ENCODE measurements around the gene RTL3. TPM values are rescaled to one million over a fixed set of nuclear protein-coding genes. Genes with fewer than 3 reads are reported as not detected.
"Not testable (repeated sequence)": the region's sequence is repeated elsewhere in the genome, so short reads cannot be mapped to it uniquely, and the experiment has no call there.

RTL3 gene
- total RNA-seq, 2 experiments from 2014 or later, result not detected

DNA sequence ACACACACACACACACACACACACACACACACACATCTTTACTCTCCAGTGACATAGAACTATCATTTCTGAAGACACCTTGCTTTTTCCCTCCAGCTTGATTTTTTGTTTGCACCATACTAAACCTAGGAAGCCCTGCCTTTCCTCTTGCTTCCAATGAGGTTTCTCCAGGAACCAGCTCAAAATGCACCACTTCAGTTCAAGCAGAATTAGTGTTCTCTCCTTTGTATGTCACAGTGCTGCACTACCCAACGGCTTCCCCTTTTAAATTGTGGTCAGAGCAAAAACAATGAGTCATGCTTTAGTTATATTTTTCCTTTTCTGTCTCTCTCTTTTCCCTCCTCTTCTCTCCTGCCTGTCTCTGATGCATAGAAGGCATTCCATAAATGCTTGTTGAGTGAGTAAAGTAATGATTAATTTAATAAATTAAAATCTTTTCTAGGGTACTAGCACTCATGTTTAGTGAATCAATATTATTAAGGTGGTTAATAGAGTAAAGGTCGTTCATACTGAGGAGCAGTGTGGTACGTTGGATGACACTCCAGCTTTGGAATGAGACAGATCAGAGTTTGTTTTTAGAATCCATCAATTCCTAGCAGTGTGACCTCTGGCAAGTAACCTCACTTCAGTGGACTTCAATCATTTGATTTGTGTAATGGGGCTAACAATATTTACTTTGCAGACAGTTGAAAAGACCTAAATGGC is 5.9 kb downstream of the RTL3 start:
- Mint-ChIP-seq H3K4me3 (peak overlapping the region; percentile 67), H3K4me1 (peaks cover 43% of the 10 kb centered on the region), H3K9me3 (peaks cover under 1% of the 10 kb centered on the region), H3K27ac (peak overlapping the region; percentile 88), H3K36me3 (ENCODE audit: low read depth) (peaks cover 7% of the 10 kb centered on the region), H3K27me3 (no peaks in the 10 kb centered on the region)
- ChIA-PET CTCF (no interaction called here), POLR2A (interaction anchor here (0.7 to 1.0 kb wide), 2 partner anchors 57 to 140 kb away, joined by 3 read pairs; no protein-coding TSS in a partner anchor)
- no peak for DNase-seq

DNA sequence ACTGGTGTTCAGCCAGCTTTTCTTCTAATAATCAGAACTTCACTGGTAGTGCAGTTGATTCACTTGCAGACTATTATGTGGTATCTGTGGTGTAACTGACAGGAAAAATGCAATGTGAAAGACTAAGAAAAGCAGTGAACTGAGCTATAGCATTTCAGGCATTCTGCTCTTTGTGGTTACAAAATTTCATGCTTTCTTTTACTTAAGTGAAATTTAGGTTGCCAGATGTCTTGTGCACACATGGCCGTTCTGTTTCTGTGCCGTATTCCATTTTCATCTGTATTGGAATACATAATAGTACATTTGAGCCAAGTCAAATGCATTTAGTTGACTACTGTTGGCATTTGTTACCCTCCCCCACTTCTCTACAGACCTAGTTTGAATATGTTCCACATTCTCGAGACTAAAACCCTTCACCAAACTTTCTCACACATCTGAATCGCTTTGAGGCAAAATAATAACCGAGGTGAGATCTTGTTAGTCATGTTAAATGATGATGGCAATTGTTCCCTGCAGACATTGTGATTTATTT is 8.2 kb downstream of the RTL3 start:
- DNase-seq, result no peak
- POLR2A ChIA-PET, result interaction anchor here (1.1 to 1.2 kb wide), 2 partner anchors 8 to 295 kb away, joined by 5 to 7 read pairs; partner anchors contain the start of genes P2RY10 and RTL3
- peak overlapping the region; percentile 56 for H3K4me3 Mint-ChIP-seq
- CTCF ChIA-PET, result no interaction called here
- H3K27ac Mint-ChIP-seq, result peak overlapping the region; percentile 80
- H3K9me3 Mint-ChIP-seq, result peaks cover 16% of the 10 kb centered on the region
- peaks cover 50% of the 10 kb centered on the region for H3K4me1 Mint-ChIP-seq
- H3K36me3 Mint-ChIP-seq (ENCODE audit: low read depth), result peaks cover 26% of the 10 kb centered on the region
- no peaks in the 10 kb centered on the region for H3K27me3 Mint-ChIP-seq

DNA sequence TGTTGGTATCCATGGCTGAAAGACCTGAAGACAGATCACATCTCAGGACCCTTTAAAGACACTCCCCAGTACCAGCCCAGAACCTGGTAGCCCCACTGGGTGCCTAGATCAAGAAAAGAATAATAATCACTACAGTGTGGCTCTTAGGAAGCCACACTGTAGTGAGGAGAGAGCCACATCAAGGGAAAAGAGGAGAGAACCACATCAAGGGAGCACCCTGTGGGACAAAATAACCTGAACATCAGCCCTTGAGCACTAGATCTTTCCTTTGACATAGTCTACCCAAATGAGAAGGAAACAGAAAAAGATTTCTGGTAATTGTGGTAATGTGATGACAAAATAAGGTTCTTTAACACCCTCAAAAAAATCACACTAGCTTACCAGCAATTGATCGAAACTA is 15.3 kb downstream of the RTL3 start:
- no peak overlapping the region for H3K27ac Mint-ChIP-seq
- CTCF ChIA-PET, result no interaction called here
- H3K27me3 Mint-ChIP-seq, result no peaks in the 10 kb centered on the region
- no peak overlapping the region for H3K4me3 Mint-ChIP-seq
- H3K36me3 Mint-ChIP-seq (ENCODE audit: low read depth), result peaks cover 41% of the 10 kb centered on the region
- DNase-seq, result no peak
- H3K4me1 Mint-ChIP-seq, result peaks cover 20% of the 10 kb centered on the region
- POLR2A ChIA-PET, result no interaction called here
- H3K9me3 Mint-ChIP-seq, result peaks cover 34% of the 10 kb centered on the region

DNA sequence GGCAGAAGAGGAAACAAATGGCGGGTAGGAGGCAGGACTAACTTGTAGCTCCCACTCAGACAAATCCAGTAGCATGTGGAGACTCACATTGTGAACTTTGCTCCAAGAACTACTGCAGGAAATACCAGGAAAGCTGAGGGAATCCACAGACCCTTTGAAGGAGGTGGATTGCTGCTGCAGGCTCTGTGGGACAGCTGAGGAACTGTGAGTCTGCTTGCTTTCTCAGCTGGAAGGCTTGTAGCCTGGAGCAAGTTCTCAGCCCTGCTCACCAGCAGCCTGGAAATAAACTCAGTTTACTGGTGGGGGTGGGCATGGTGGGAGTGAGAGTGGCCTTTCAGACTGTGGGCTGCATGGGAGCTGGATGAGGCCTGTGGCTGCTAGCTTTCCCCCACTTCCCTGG is 16.0 kb downstream of the RTL3 start:
- DNase-seq, result no peak
- Mint-ChIP-seq H3K9me3 (peaks cover 35% of the 10 kb centered on the region), H3K4me3 (no peak overlapping the region), H3K4me1 (peaks cover 20% of the 10 kb centered on the region), H3K27ac (no peak overlapping the region), H3K36me3 (ENCODE audit: low read depth) (peaks cover 39% of the 10 kb centered on the region), H3K27me3 (no peaks in the 10 kb centered on the region)
- CTCF ChIA-PET, result no interaction called here
- POLR2A ChIA-PET, result no interaction called here

DNA sequence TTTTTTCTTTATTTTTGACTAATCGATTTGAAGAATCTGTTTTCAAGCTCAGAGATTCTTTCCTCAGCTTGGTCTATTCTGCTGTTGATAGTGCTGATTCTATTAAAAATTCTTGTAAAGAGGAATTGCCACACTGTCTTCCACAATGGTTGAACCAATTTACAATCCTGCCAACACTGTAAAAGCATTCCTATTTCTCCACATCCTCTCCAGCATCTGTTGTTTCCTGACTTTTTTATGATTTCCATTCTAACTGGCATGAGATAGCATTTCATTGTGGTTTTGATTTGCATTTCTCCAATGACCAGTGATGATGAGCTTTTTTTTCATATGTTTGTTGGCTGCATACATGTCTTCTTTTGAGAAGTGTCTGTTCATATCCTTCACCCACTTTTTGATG is 23.0 kb downstream of the RTL3 start:
- Mint-ChIP-seq H3K36me3 (ENCODE audit: low read depth) (peaks cover 10% of the 10 kb centered on the region), H3K9me3 (peaks cover 15% of the 10 kb centered on the region)
- H3K4me3 Mint-ChIP-seq, H3K4me1 Mint-ChIP-seq, POLR2A ChIA-PET, DNase-seq, H3K27ac Mint-ChIP-seq, CTCF ChIA-PET, H3K27me3 Mint-ChIP-seq: not testable (repeated sequence)

DNA sequence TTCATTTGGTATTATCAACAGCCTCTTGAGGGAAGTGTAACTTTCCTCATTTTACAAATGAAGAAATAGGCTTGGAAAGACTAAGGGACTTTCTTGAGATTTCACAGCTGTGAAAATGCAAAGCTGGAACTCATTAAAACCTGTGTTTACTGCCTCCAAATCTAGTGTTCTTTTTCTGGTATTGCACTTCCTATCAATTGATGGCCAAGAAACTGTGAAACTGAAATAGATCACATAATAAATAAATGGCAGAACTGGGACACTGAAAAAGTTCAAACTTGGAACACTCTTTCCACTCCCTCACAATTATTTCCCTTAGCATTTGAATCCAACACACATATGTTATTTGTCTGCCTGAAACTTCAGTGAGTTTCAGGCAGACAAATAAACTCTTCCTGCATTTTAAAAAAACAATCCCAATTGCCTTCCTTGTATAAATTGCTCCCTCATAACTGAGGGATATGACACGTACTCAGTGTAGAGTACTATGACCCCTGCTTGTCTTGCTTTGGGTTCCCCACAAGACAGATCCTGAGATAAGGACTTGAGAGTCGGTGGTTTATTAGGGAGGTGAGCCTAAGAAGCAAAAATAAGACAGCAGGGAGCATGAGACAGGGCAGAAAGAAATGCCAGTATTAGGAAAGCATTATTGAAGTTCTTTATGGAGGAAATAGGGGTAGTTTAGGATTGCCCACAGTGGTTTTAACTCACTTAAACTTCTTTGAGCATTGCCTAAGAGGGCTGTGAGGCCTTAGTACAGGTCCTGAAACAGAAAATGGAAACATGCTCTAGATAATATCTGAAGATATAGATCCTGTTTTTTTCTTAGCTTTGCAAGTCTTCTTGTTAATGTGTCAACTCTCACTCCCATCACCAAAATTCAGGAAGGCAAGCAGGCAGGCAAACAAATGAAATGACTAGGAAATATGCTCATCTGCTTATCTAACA is 33.9 kb downstream of the RTL3 start:
- no peaks in the 10 kb centered on the region for H3K9me3 Mint-ChIP-seq
- POLR2A ChIA-PET, result interaction anchor here (1.2 kb wide), 1 partner anchor 33 kb away, joined by 3 read pairs; no protein-coding TSS in a partner anchor
- H3K4me3 Mint-ChIP-seq, result no peak overlapping the region
- peak overlapping the region; percentile 3 for H3K27ac Mint-ChIP-seq
- peaks cover 24% of the 10 kb centered on the region for H3K4me1 Mint-ChIP-seq
- H3K36me3 Mint-ChIP-seq (ENCODE audit: low read depth), result no peaks in the 10 kb centered on the region
- DNase-seq, result no peak
- CTCF ChIA-PET, result no interaction called here
- H3K27me3 Mint-ChIP-seq, result no peaks in the 10 kb centered on the region

DNA sequence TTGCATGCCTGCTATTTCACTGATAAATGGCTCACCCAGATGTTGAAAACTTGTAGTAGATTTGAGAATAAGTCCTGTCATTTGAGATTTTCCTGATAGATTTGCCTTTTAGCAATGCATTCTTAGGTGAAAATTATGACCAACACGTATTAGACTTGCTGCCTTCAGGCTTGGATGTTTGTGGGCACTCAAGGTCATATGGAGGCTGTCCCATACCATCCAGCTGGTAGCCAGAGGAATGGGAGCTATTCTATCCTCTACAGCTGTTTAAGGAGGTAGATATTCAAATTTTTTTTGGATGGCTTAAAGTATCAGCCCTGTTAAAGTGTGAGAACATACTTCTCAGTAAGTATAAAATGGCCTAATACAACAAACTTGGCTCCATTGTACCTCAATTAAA is 34.7 kb downstream of the RTL3 start:
- POLR2A ChIA-PET, result no interaction called here
- Mint-ChIP-seq H3K27ac (no peak overlapping the region), H3K4me3 (no peak overlapping the region), H3K27me3 (no peaks in the 10 kb centered on the region), H3K9me3 (no peaks in the 10 kb centered on the region), H3K4me1 (peaks cover 24% of the 10 kb centered on the region), H3K36me3 (ENCODE audit: low read depth) (no peaks in the 10 kb centered on the region)
- CTCF ChIA-PET, result no interaction called here
- DNase-seq, result no peak

DNA sequence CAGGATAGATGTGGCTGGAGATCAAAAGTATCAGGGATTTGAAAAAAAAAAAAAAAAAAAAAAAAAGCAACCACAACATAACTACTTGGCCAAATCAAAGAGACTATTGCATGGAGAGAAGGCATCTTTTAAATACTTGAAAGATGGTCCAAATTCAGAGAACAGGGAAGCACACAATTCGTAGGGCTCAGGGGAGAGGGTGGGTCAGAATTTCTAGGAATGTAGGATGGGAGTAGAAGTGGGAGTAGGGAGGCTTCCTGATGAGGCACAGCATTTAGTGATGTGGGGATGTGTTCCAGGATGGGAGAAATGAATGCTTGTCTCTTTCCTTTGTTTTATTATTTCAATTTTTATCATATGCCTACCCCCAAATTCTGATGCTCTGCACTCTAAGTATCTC is 36.3 kb downstream of the RTL3 start:
- no peaks in the 10 kb centered on the region for H3K36me3 Mint-ChIP-seq (ENCODE audit: low read depth)
- H3K27ac Mint-ChIP-seq, result no peak overlapping the region
- no peaks in the 10 kb centered on the region for H3K27me3 Mint-ChIP-seq
- DNase-seq, result no peak
- ChIA-PET CTCF (no interaction called here), POLR2A (no interaction called here)
- no peaks in the 10 kb centered on the region for H3K9me3 Mint-ChIP-seq
- H3K4me3 Mint-ChIP-seq, result no peak overlapping the region
- H3K4me1 Mint-ChIP-seq, result peaks cover 24% of the 10 kb centered on the region

DNA sequence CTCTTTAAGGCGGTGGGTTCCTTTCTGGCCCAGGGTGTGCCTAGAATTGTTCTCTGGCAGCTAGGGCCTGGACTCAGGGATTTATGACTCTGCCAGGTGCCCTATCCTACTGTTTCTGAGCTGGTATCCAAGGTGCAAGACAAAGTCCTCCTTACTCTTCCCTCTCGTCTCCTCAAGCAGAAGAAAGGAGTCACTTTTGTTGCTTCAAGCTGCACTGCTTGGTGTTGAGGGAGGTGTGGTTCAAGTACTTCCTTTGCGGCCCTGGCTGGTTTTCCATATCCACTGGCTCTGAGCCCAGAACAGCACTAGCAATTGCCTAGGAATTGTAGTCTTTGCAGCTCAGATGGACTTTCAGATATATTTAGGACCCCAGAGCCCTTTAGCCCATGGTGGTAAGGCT is 39.3 kb downstream of the RTL3 start:
- H3K4me3 Mint-ChIP-seq, result no peak overlapping the region
- CTCF ChIA-PET, result no interaction called here

DNA sequence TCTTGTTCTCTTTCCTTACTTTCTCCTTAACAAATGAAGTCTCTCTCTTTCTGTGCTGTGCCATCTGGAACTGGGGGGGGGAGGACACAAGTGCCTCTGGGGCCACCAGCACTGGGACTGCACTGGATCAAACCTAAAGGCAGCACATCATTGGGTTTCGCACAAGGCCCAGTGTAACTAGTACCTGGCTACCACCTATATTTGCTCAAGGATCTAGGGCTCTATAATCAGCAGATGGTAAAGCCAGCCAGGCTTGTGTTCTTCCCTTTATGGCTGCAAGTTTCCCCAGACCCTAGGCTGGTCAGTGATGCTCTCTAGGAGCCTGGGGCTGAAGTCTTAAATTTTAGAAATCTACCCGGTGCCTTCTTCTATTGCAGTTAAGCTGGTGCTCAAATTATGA is 40.1 kb downstream of the RTL3 start:
- H3K4me3 Mint-ChIP-seq, result no peak overlapping the region
- no peak for DNase-seq
- ChIA-PET CTCF (no interaction called here), POLR2A (no interaction called here)
- H3K27ac Mint-ChIP-seq, result no peak overlapping the region
- H3K36me3 Mint-ChIP-seq (ENCODE audit: low read depth), result no peaks in the 10 kb centered on the region
- no peaks in the 10 kb centered on the region for H3K9me3 Mint-ChIP-seq
- no peaks in the 10 kb centered on the region for H3K4me1 Mint-ChIP-seq
- H3K27me3 Mint-ChIP-seq, result no peaks in the 10 kb centered on the region

More for the DNA sequence above, 39.3 kb downstream of the RTL3 start:
- DNase-seq, result no peak
- Mint-ChIP-seq H3K27ac (no peak overlapping the region), H3K36me3 (ENCODE audit: low read depth) (no peaks in the 10 kb centered on the region), H3K9me3 (no peaks in the 10 kb centered on the region), H3K4me1 (no peaks in the 10 kb centered on the region), H3K27me3 (no peaks in the 10 kb centered on the region)
- POLR2A ChIA-PET, result no interaction called here

DNA sequence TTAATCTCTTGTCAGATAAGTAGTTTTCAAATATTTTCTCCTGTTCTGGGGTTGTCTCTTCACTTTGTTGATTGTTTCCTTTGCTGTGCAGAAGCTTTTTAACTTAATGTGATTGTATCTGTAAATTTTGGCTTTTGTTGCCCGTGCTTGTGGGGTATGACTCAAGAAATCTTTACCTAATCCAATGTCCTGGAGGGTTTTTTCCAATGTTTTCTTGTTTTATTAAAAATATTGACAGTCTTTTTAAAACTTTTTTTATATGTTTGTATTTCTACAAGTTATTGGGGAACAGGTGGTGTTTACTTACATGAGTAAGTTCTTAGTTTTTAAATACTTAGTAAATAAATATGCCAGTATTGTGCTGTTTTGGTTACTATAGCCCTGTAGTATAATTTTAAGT is 44.9 kb downstream of the RTL3 start:
- no peak for DNase-seq
- Mint-ChIP-seq H3K4me1 (no peaks in the 10 kb centered on the region), H3K9me3 (no peaks in the 10 kb centered on the region), H3K36me3 (ENCODE audit: low read depth) (no peaks in the 10 kb centered on the region), H3K4me3 (no peak overlapping the region), H3K27ac (no peak overlapping the region), H3K27me3 (no peaks in the 10 kb centered on the region)
- ChIA-PET POLR2A (no interaction called here), CTCF (no interaction called here)

Measured in activated CD4-positive, alpha-beta memory T cell treated with anti-CD3 and anti-CD28 coated beads, Interleukin-2, amount 10 ng/mL, durations not matched to agents 7 days and 5 days (primary cell).